Panc1 (cell line): Measurements from ENCODE around the gene CLDN16. TPM values are rescaled to one million over a fixed set of nuclear protein-coding genes. Genes with fewer than 3 reads are reported as not detected.

ENCODE experiments used
- ATAC-seq: fragments of 200-7000 bp; cut with Tn5 transposase; 2 replicates; pipeline ENCODE4 v1.9.1; 2020; ENCODE audit warnings: mild to moderate bottlenecking, moderate library complexity
- BruUV-seq: library from RNA; stranded (reverse); fragments of 400-500 nt; replicated peaks from 2 replicates; lab custom pipeline; 2021; lab: Mats Ljungman, UMichigan
- CTCF ChIA-PET: fragments of 300-600 bp; sonication (Branson Sonifier 250); formaldehyde crosslinking; loops from one replicate; lab custom pipeline; 2022; ENCODE audit warnings: antibody characterized with exemption; lab: Charles Lee
- POLR2A ChIA-PET: fragments of 300-600 bp; sonication (Branson Sonifier 250); formaldehyde crosslinking; loops from one replicate; lab custom pipeline; 2022; ENCODE audit warnings: antibody characterized with exemption; lab: Charles Lee
- DNase-seq: peaks from one replicate; pipeline ENCODE4 v3.0.0-alpha.2; 2010; ENCODE audit warnings: low read depth, low spot score
- H3K27ac ChIP-seq: 2 replicates; pipeline ENCODE4 v1.5.1; 2011; ENCODE audit warnings: mild to moderate bottlenecking, low read length, inconsistent platforms
- H3K27me3 ChIP-seq: fragments of 200-500 bp; sonication (Bioruptor generic); 2 replicates; pipeline ENCODE4 v1.6.0; 2014; ENCODE audit warnings: low read length, inconsistent platforms; ENCODE audit not compliant: control insufficient read depth, insufficient read depth
- H3K36me3 ChIP-seq: fragments of 200-500 bp; sonication (Bioruptor generic); 2 replicates; pipeline ENCODE4 v1.5.1; 2014; ENCODE audit warnings: inconsistent platforms, mild to moderate bottlenecking, low read length, moderate library complexity; ENCODE audit not compliant: control insufficient read depth, insufficient read depth
- H3K4me1 ChIP-seq: 2 replicates; pipeline ENCODE4 v1.5.1; 2011; ENCODE audit warnings: inconsistent platforms, mild to moderate bottlenecking, low read length, moderate library complexity; ENCODE audit not compliant: control insufficient read depth, insufficient read depth
- H3K4me3 ChIP-seq, 2 experiments: 2 replicates each; pipeline ENCODE4 v1.5.1; 2011 to 2012; ENCODE audit warnings: low read depth in 2 of 2, low read length in 2 of 2, mild to moderate bottlenecking in 2 of 2, inconsistent platforms in 1 of 2, moderate library complexity in 1 of 2
- H3K9me3 ChIP-seq: fragments of 200-500 bp; sonication (Bioruptor generic); 2 replicates; pipeline ENCODE4 v1.5.1; 2014; ENCODE audit warnings: low read depth, mild to moderate bottlenecking, inconsistent platforms, low read length, moderate library complexity; ENCODE audit not compliant: control insufficient read depth, insufficient read depth
- POLR2AphosphoS5 ChIP-seq: IDR thresholded peaks from 2 replicates; pipeline ENCODE4 v1.6.1; 2012; ENCODE audit warnings: mild to moderate bottlenecking, low read depth, low read length, moderate library complexity
- SIN3A ChIP-seq: IDR thresholded peaks from 2 replicates; pipeline ENCODE4 v1.6.1; 2012; ENCODE audit warnings: low read depth, mild to moderate bottlenecking, low read length, moderate library complexity, borderline replicate concordance; ENCODE audit not compliant: insufficient read depth
- TCF7L2 ChIP-seq: IDR thresholded peaks from 2 replicates; pipeline ENCODE4 v1.6.1; 2011; ENCODE audit warnings: mild to moderate bottlenecking, low read depth, low read length, inconsistent platforms
- in situ Hi-C: cut with HindIII; loops from 2 replicates; pipeline ENCODE4 v1.10.0; 2016; ENCODE audit warnings: low sequenced_read_pairs, low pct_unique_long_range_greater_than_20kb
- intact Hi-C: fragments of 100-400 bp; cut with micrococcal nuclease; formaldehyde crosslinking; loops from one replicate; pipeline ENCODE4 v1.10.0; 2022; ENCODE audit not compliant: unreplicated experiment
- total RNA-seq: library from RNA; stranded (reverse); gene quantifications from one replicate; pipeline ENCODE4 v1.2.1, GENCODE V29; 2021; ENCODE audit not compliant: unreplicated experiment
- TF ChIP-seq, protein P1 (sequence below), 2 experiments: IDR thresholded peaks; 2 replicates each; pipeline ENCODE4 v1.6.1; 2011 to 2012; ENCODE audit warnings: low read depth in 2 of 2, control low read depth in 1 of 2, low read length in 1 of 2, mild to moderate bottlenecking in 1 of 2, moderate library complexity in 1 of 2; ENCODE audit not compliant: insufficient read depth in 1 of 2
- TF ChIP-seq, protein P2 (sequence below): fragments of 450-650 bp; IDR thresholded peaks from 2 replicates; pipeline ENCODE4 v1.5.1; 2017; ENCODE audit warnings: mild to moderate bottlenecking

CLDN16 gene
- total RNA-seq, 1 experiment from 2014 or later = not detected

DNA sequence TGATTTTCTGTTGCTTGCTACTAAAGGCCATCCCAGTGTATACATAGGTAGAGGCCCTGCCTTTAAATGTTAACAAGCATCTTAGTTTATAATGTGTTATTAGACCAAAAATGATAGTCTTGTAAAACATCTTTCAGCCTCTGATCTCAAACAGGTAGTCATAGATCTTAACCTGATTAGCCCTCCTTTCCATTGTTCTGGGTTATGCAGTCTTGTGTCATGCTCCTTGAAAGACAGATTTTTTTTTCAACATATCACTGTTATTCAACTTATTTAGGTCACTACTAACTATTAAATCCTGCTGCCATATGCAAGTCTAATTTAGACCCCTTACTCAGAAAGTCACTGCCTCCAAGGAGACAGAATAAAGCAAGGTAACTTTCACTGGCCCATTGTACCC, 19.1 kb upstream of the CLDN16 start:
- no peak for TF ChIP-seq POLR2AphosphoS5
- TF ChIP-seq, protein P1, sequence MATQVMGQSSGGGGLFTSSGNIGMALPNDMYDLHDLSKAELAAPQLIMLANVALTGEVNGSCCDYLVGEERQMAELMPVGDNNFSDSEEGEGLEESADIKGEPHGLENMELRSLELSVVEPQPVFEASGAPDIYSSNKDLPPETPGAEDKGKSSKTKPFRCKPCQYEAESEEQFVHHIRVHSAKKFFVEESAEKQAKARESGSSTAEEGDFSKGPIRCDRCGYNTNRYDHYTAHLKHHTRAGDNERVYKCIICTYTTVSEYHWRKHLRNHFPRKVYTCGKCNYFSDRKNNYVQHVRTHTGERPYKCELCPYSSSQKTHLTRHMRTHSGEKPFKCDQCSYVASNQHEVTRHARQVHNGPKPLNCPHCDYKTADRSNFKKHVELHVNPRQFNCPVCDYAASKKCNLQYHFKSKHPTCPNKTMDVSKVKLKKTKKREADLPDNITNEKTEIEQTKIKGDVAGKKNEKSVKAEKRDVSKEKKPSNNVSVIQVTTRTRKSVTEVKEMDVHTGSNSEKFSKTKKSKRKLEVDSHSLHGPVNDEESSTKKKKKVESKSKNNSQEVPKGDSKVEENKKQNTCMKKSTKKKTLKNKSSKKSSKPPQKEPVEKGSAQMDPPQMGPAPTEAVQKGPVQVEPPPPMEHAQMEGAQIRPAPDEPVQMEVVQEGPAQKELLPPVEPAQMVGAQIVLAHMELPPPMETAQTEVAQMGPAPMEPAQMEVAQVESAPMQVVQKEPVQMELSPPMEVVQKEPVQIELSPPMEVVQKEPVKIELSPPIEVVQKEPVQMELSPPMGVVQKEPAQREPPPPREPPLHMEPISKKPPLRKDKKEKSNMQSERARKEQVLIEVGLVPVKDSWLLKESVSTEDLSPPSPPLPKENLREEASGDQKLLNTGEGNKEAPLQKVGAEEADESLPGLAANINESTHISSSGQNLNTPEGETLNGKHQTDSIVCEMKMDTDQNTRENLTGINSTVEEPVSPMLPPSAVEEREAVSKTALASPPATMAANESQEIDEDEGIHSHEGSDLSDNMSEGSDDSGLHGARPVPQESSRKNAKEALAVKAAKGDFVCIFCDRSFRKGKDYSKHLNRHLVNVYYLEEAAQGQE (IDR thresholded peaks at IDR 0.05; ENCODE audit: insufficient read depth in 1 of 2, low read depth in 2 of 2, low read length in 1 of 2) = no peak
- TF ChIP-seq, protein P2, sequence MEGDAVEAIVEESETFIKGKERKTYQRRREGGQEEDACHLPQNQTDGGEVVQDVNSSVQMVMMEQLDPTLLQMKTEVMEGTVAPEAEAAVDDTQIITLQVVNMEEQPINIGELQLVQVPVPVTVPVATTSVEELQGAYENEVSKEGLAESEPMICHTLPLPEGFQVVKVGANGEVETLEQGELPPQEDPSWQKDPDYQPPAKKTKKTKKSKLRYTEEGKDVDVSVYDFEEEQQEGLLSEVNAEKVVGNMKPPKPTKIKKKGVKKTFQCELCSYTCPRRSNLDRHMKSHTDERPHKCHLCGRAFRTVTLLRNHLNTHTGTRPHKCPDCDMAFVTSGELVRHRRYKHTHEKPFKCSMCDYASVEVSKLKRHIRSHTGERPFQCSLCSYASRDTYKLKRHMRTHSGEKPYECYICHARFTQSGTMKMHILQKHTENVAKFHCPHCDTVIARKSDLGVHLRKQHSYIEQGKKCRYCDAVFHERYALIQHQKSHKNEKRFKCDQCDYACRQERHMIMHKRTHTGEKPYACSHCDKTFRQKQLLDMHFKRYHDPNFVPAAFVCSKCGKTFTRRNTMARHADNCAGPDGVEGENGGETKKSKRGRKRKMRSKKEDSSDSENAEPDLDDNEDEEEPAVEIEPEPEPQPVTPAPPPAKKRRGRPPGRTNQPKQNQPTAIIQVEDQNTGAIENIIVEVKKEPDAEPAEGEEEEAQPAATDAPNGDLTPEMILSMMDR = no peak
- no peak for TF ChIP-seq TCF7L2
- no peak for TF ChIP-seq SIN3A
- in situ Hi-C loops = no loop called here
- Histone ChIP-seq H3K36me3 (no peaks in the 10 kb centered on the region), H3K27ac (no peak overlapping the region), H3K9me3 (no peaks in the 10 kb centered on the region), H3K4me1 (no peaks in the 10 kb centered on the region), H3K27me3 (no peaks in the 10 kb centered on the region), H3K4me3 (no peak overlapping the region)
- intact Hi-C loops = no loop called here
- POLR2A ChIA-PET = no interaction called here
- no peak for DNase-seq
- no TSS peak for BruUV-seq
- no peak for ATAC-seq
- CTCF ChIA-PET = no interaction called here

DNA sequence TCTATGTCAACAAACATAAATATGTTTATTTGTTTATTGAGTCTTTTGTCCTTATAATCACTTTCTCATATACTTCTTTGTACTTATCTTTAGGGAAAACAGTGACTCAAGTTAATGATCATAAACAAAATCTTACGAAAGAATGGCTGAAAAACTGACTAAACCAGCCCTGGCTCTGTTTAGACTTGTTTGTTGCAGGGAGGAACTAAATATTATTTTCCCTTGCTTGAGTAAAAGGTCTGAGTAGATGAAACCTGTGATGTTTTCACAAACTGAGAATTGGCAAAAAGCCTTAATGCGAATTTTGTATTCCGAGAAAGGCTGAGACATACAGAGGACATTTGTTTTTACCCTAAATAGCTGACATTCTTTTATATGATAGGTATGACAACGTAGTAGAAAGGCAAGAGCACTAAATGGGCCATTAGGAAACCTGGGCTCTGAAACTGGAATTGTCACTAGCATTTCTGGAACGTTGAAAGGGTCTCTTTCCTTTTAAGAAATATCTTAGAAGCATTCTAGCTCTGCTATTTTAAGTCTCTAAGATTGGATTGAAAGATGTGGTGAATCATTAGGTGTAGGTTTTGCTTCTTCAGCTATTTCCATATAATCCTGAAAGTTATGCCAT, 18.2 kb upstream of the CLDN16 start:
- no TSS peak for BruUV-seq
- no peak for TF ChIP-seq POLR2AphosphoS5
- TF ChIP-seq, protein P2 = no peak
- no peak for TF ChIP-seq SIN3A
- TF ChIP-seq, protein P1 (IDR thresholded peaks at IDR 0.05; ENCODE audit: insufficient read depth in 1 of 2, low read depth in 2 of 2, low read length in 1 of 2) = no peak
- TF ChIP-seq TCF7L2 = no peak
- Histone ChIP-seq H3K9me3 (no peaks in the 10 kb centered on the region), H3K4me1 (no peaks in the 10 kb centered on the region), H3K27me3 (no peaks in the 10 kb centered on the region), H3K4me3 (no peak overlapping the region), H3K36me3 (no peaks in the 10 kb centered on the region), H3K27ac (no peak overlapping the region)
- no peak for ATAC-seq
- in situ Hi-C loops (no loop called here), intact Hi-C loops (no loop called here)
- ChIA-PET POLR2A (no interaction called here), CTCF (interaction anchor here (0.5 kb wide), 1 partner anchor 34 kb away, joined by 3 read pairs; no protein-coding TSS in a partner anchor)
- no peak for DNase-seq
